HG02571 (cell line): ENCODE data around the gene ECM1.

Experiments
- ATAC-seq: cut with Tn5 transposase; IDR thresholded peaks from one replicate; pipeline ENCODE4 v1.9.1; 2021; ENCODE audit warnings: mild to moderate bottlenecking, moderate library complexity; ENCODE audit not compliant: unreplicated experiment

ECM1 gene

DNA sequence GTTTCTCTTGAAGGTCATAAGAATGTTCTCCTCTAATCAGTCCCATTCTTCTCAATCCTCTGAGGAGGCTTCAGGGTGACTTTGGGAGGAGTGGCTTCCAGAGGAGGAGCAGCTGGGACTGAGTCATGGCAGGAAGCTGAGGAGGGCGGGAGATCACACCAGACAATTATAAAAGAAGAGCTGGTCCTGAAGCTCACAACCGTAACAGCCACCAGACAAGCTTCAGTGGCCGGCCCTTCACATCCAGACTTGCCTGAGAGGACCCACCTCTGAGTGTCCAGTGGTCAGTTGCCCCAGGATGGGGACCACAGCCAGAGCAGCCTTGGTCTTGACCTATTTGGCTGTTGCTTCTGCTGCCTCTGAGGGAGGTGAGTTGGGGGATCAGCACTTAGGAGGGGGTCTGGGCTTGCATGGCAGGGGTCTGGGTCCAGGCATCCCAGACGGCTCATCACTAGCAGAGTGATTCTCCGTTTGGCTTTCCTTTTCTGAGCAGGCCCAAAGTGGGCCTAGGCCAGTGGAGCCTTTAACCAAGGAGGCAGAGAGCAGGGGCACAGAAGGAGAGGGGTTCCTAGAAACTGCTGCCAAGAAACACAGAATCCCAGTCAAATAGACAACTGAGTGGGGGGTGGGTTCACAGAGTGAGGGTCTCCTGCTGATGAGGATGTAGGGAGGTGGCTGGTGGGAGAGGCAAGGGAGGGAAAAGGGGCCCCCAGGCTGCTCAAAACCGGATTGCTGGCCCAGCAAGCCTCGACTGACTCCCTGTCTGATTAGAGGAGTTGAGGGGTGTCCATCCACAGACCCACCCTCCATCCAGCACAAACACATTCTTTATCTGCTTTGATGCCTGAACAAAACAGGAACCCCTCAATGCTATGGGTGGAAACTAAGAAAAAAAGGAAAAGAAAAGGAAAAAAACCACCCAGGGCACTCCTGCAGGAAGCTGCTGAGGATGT lies at the start of gene ECM1:
Gene ECM1, plus strand, starts transcription at position 198 of the 953 bp plus-strand sequence. Its CDS starts 101 bp downstream, at position 299.
- no peak for ATAC-seq

DNA sequence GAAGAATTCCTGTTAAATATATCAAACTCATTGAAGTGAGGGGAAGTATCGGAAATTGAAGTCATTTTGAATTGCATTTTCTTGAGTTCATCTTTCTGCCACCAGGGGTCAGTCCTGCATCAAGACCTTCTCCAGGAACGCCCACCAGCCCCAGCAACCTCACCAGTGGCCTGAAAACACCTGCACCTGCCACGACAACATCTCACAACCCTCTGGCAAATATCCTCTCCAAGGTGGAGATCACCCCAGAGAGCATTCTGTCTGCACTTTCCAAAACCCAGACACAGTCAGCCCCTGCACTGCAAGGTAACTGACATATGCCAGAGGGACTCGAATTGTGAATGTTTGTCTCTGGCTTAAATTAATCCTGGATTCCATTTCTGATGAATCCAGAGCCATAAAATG lies 43.5 kb upstream of the ECM1 start:
- ATAC-seq = no peak

DNA sequence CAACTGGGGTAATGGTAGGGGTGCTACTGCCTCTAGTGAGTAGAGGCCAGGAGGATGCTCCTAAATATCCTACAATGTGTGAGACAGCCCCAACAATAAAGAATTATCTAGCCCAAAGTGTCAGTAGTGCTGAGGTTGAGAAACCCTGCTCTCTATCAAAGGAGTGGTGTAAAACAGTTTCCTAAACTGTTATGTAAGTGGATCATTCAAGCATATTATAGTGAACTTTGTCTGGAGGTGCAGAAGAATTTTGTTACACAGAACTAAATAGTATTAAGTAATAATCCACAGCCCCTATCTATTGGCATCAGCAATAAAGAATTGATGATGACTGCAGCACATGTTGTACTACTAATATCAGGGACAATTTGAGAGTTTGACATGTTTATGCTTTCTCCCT lies 40.9 kb upstream of the ECM1 start:
- no peak for ATAC-seq

DNA sequence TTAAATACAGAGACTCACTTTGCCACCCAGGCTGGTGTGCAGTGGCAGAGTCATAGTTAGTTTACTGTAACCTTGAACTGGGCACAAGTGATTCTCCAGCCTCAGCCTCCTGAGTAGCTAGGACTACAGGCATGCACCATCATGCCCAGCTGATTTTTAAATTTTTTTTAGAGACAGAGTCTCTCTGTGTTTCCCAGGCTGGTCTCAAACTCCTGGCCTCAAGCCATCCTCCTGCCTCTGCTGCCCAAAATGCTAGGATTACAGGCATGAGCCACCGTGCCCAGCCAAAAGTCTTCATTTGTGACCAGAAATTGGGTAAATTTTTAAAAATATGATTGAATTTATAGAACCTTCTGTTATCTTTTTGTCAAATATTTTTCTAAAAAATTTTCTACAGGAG lies 38.6 kb upstream of the ECM1 start:
- no peak for ATAC-seq

DNA sequence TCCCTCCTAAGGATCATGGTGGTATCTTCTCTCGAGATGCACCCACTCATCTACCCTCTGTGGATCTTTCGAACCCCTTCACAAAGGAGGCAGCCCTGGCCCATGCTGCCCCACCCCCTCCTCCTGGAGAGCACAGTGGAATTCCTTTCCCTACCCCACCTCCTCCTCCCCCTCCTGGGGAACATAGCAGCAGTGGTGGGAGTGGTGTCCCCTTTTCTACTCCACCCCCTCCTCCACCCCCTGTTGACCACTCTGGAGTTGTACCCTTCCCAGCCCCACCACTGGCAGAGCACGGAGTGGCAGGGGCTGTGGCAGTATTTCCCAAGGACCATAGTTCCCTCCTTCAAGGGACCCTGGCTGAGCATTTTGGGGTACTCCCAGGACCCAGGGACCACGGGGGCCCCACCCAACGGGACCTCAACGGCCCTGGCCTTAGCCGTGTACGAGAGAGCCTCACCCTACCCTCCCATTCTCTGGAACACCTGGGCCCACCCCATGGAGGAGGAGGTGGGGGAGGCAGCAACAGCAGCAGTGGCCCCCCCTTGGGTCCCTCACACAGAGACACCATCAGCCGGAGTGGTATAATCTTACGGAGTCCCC lies 35.2 kb upstream of the ECM1 start:
- no peak for ATAC-seq

DNA sequence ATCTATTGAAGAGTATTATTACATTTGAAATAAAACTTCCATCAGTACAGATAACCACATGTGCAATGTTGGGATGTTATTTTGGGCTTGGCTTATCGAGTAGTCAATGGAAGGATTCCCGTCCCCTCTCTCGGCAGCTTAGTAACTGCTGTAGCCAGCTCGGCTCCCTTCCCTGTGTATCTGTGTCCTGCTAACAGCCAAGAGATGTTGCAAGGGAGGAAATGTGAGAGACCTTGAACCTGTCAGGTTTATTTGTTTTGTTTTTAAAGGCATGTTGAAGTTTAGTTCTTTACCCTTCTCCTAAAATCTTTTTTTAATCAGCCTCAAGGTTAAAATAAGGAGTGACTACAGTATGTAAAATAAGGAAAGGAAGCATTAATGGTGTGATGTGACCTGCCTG lies 34.2 kb upstream of the ECM1 start:
- no peak for ATAC-seq

DNA sequence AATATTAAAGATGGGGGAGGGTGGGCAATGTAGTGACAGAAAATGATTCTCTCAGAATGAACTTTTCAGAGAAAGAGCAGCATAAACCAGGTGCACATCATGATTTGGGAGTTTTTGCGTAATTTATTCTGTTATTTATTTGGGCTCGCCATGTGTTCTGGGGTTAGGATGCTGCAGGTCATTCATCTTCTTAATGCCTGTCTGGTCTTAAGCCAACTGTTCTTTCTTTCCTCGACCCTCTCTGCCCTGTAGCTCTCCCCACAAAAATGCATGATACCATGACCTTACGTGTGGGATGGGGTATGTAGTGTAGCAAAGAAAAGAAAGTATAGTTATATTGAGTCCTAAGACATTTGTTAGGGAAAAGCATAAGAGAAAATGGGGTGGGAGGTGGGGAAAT lies 33.0 kb upstream of the ECM1 start:
- ATAC-seq = no peak

DNA sequence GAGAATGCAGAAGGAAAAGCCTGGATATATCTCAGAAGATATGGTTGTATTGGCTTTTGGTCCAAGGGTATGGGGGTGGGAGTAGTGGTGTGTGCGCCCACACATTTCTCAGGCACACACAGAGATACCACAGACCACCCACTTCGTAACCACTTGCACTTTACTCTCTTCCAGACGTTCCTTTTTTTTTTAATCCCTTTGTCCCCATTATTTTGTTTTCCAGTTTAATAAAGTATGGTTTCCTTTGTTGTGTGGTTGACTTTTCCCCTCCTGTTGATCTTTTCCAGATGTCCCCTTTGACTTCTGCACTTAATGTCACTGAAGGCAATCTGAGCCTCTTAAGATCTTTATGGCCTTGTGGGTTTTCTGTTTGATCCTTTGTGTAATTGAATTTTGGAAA lies 31.2 kb upstream of the ECM1 start:
- ATAC-seq = no peak

DNA sequence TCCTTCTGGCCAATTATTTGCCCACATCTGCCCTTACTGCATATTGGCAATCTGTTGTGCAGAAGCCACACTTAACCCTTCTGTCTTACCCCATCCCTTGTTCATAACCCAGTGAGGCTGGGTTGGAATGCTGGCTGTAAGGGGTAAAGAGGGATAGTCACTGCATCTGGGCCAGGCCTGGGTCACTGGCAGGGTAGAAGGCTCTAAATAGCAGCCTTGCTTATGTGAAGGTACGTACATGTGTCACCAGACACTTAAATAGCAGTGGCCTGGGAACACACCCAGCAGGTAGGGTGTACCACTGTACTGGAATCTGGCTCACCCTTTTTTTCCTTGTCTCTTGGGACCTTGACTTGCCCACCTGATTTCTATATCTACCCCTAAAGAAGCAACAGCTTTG lies 30.6 kb upstream of the ECM1 start:
- no peak for ATAC-seq

DNA sequence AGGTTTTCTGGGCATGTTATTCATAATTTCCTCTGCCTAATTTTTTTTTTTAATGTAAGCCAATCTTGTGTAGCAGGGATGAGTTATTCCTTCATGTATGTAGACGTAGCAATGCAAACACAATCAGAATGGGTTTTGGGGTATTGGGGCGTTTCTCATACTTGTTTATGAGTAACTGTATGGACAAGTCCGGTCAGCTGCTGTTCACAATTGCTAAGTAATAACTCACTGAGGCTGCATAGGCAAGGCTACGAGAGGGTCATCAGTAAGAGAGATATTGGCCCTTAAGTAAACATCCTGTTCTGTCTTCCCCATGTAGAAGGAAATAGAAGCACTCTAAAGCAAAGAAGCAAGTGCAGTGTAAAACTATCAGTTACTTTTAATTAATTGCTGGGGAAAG lies 30.2 kb upstream of the ECM1 start:
- ATAC-seq = no peak

DNA sequence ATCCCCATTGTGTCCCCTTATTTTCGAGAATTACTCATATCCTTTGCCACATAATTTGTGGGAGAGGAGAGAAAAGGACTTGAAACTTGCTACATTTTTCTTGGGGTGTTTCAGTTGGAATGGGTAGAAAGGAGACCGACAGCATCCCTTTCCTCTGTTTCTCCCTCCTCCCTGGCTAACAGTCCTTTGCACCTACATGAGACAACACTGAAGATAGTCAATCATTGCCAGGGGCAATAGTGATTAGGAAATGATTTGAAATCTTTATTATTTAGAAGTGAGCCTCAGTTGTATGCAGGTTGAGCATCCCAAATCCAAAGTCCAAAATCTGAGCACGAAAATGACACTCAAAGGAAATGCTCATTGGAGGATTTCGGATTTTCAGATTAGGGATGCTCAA lies 28.5 kb upstream of the ECM1 start:
- no peak for ATAC-seq

DNA sequence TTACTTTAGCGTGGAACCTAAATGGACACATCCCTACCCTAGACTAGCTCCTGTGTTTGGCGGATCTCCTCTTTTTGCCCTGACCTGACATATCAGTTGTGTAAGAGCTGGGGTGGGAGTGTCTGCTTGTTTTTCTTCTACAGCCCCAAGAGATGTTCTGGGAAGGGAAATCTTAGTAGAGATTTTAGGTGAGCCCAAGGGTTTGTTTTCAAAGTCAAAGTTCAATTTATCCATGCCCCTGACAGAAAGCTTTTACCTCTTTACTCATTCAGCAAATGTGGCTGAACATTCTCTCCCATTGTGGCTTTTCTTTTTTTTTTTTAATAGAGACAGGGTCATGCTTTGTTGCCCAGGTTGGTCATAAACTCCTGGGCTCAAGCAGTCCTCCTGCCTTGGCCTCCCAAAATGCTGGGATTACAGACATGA lies 28.0 kb upstream of the ECM1 start:
- ATAC-seq = no peak

DNA sequence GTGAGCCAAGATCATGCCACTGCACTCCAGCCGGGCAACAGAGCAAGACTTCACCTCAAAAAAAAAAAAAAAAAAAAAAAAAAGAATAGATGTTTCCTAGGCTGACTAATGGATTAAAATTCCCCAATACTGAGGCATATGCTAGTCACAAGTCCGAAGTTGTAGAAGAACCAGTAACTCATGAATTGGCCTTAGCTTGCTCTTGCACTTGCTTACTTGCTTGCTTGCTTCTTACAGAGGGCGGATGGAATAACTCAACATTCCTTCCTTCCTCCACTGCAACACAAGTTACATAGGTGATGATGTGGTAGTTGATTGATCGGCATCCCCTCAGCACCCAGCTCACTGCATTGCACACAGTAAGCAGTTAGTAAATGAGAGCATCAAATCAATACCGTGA lies 23.5 kb upstream of the ECM1 start:
- ATAC-seq = no peak

DNA sequence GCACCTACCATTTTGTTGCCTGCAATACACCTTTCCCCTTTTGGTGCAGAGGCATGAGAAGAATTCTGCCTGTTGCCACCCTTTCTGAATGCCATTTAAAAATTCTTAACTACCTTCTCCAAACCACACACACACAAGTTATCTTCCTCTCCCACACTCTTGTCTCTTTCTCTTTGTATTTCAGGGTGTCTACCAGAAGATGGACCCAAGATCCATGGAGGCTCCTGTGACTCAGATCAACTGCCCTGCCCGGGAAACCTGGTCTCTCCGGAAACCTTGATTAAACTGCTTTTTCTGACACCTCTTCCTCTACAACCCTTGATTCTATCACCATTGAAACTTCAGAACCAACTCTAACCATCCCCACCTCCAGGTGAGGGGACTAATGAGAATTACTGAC lies 23.0 kb upstream of the ECM1 start:
- ATAC-seq = no peak

DNA sequence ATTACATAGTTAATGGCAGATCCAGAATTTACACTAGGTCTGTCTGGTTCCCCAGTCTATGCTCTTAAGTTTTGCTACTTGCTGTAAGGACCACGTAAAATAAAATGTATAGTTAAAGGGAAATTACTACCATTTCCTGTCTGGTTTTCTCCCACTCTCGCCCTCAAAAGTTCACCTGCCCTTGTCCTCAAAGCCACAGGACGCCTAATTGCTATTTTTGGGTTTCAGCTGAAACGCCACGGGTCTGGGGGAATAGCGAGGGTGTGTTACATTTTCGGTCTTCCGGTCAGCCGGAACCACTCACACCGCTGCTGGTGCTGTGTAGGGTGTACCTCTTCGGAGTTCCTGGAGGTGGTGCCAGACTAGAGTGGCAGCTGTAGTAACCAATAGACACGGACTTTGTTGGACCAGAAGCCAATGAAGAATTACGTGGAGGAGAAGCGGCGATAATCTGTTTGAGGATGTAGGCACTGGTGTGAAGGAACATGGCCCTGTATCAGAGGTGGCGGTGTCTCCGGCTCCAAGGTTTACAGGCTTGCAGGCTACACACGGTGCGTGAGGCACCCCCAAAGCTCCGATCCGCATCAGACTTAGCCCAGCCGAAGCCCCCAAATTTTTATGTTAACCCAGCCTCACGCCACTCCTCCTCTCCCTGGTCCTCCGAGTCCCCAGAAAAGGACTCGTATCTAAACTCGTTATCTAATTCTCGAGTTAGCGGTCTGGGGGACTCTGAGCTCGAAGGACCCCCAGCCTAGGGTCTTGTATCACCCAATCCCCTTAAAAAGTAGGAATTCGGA lies 20.7 kb upstream of the ECM1 start, which contains the start of gene TARS2:
Gene TARS2, plus strand, starts transcription at position 454 of the 797 bp plus-strand sequence. Its CDS starts 32 bp downstream, at position 486.
- peak; percentile 99 for ATAC-seq

DNA sequence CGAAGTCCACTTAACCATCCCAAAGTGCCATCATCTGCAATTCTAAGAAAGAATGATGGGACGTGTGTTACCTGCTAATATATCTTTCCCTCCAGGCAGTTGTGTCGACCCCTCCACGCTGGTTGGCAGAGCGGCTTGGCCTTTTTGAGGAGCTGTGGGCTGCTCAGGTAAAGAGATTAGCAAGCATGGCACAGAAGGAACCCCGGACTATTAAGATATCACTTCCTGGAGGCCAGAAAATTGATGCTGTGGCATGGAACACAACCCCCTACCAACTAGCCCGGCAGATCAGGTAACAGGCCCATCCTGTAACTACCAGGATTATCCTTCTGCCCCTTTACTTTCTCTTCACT lies 20.2 kb upstream of the ECM1 start:
- no peak for ATAC-seq

DNA sequence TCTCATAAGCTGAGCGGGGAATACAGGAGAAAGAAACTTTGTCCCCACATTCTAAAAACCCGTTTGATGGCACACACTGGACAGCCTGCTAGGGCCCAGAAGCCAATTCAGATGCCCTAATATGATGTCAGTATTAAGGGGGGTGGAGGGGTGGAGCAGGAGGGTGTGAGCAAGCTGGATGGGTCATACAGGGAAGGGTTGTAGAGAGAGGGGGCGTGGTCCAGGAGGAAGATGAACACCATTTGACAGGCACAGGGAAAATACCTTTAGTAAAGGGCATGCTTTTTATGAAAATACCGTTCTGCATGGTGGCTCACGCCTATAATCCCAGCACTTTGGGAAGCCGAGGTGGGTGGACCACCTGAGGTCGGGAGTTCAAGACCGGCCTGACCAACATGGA lies 14.7 kb upstream of the ECM1 start:
- no peak for ATAC-seq

DNA sequence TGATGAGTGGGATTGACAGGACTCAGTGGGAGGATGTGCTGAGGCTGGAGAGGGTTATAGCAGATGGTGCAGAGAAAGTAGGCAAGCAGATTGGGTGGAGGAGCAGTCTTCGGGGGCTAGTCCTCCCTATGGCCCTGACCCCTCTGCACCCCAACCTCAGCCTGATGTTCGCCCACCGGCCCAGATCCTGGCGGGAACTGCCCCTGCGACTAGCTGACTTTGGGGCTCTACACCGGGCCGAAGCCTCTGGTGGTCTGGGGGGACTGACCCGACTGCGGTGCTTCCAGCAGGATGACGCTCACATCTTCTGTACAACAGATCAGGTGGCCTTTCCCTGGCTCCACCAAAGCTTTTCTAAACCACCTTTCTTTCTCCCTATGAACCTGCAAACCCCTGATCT lies 9.6 kb upstream of the ECM1 start:
- no peak for ATAC-seq

DNA sequence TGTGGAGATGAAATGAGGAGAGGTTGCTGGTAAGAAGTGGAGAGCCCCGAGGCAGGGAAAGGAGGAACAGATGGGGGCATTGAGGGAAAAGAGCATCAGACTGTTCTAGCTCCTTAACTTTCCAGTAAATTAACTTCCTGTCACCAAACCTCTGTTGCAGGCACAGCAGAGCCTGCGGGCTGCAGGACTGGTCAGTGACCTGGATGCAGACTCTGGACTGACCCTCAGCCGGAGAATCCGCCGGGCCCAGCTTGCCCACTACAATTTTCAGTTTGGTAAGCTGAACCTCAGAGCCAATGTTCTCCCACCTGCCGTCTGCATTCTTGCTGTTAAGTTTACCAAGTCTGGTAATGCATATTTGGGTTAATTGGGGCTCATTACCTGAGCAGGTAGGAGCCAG lies 2.5 kb upstream of the ECM1 start:
- ATAC-seq = no peak

DNA sequence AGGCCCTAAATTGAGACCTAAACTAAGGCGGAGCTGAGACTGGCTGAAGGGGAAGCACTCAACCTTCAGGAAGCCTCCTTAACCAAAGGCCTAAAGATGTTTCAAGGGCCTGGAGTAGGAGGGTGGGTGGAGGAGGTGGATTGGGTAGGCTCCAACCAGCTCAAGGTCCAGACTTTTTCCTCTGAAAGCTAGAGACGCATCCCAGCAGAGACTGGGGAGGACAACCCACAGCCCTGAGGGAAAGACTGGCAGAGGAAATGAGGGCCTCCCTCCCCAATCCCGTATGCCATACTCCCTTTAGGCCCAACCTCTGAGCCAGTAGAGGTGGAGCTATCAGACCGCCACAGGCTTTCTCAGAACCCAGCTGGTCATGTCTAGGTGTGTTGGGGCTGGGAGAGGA lies 1.1 kb downstream of the ECM1 start:
- ATAC-seq = no peak

DNA sequence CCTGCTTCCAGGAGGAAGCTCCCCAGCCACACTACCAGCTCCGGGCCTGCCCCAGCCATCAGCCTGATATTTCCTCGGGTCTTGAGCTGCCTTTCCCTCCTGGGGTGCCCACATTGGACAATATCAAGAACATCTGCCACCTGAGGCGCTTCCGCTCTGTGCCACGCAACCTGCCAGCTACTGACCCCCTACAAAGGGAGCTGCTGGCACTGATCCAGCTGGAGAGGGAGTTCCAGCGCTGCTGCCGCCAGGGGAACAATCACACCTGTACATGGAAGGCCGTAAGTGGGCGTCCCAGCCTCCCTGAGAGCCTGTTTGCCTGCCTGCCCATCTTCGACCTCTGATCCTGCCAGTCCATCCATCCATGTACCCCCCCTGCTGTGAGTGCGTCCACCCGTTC lies 3.6 kb downstream of the ECM1 start:
- no peak for ATAC-seq
